Natural killer cell treated with Interleukin-12 subunit alpha and Interleukin-12 subunit beta and Interleukin-15 and Interleukin-18, amount 100 ng/mL, for 72 hours (primary cell): Measurements from ENCODE around the gene CHCHD2. TPM values are rescaled to one million over a fixed set of nuclear protein-coding genes. Genes with fewer than 3 reads are reported as not detected.
A peak's percentile ranks its signal among the peaks of the same experiment; 100 is the strongest.
"Not testable (repeated sequence)": the region's sequence is repeated elsewhere in the genome, so short reads cannot be mapped to it uniquely, and the experiment has no call there.

Source experiments
- ATAC-seq, 2 donors: fragments of 150-1000 bp; cut with Tn5 transposase in 1 of 2; sonication (Bioruptor Pico), chemical (Tn5 transposase) in 1 of 2; 2 replicates each; pipeline ENCODE4 v1.10.0; 2021
- DNase-seq: peaks from one replicate; pipeline ENCODE4 v3.0.0; 2022; ENCODE audit warnings: low spot score
- H3K27ac Mint-ChIP-seq, 2 donors: 1 replicate in 1 of 2; 2 replicates in 1 of 2; pipeline ENCODE4 v1.8.0; 2022; ENCODE audit warnings: mixed read lengths in 2 of 2, mild to moderate bottlenecking in 1 of 2, moderate library complexity in 1 of 2
- H3K27me3 Mint-ChIP-seq, 2 donors: 1 replicate in 1 of 2; 2 replicates in 1 of 2; pipeline ENCODE4 v1.8.0; 2022; ENCODE audit warnings: mixed read lengths in 2 of 2
- H3K36me3 Mint-ChIP-seq: one replicate; pipeline ENCODE4 v1.8.0; 2022; ENCODE audit warnings: mixed read lengths
- H3K4me1 Mint-ChIP-seq, 2 donors: 1 replicate in 1 of 2; 2 replicates in 1 of 2; pipeline ENCODE4 v1.8.0; 2022; ENCODE audit warnings: low read depth in 2 of 2, mixed read lengths in 2 of 2, mild to moderate bottlenecking in 1 of 2
- H3K4me3 Mint-ChIP-seq: one replicate; pipeline ENCODE4 v1.8.0; 2022; ENCODE audit warnings: mixed read lengths
- H3K9me3 Mint-ChIP-seq: 2 replicates; pipeline ENCODE4 v1.8.0; 2022; ENCODE audit warnings: mixed read lengths
- total RNA-seq, 2 donors: library from RNA; stranded (reverse); gene quantifications; one replicate each; pipeline ENCODE4 v1.2.3, GENCODE V29; 2022

The CHCHD2 gene
- 100 to 1,000 TPM; 419 to 616 TPM for total RNA-seq

- no peaks in the 10 kb centered on the region for H3K9me3 Mint-ChIP-seq
- peak; percentile 99 to 100 for ATAC-seq
- H3K36me3 Mint-ChIP-seq: peaks cover 23% of the 10 kb centered on the region
- peak within 1 kb of the TSS; percentile 97 to 100 for H3K27ac Mint-ChIP-seq
- peaks cover 28 to 31% of the 10 kb centered on the region in 2 donors for H3K4me1 Mint-ChIP-seq
- DNase-seq: peak; percentile 97
- H3K27me3 Mint-ChIP-seq: peaks cover 0 to 3% of the 10 kb centered on the region in 2 donors
- peak within 1 kb of the TSS; percentile 98 for H3K4me3 Mint-ChIP-seq
Observed at GRCh38 chr7:56106108-56107073, at the start of gene CHCHD2. Gene CHCHD2, minus strand, starts transcription at chr7:56106476. Its CDS starts 63 bp downstream, at chr7:56106413.

GRCh38 chr7:56131062-56131461 is 24.8 kb upstream of the CHCHD2 start:
- not testable (repeated sequence) for ATAC-seq, H3K36me3 Mint-ChIP-seq, H3K4me3 Mint-ChIP-seq, DNase-seq, H3K9me3 Mint-ChIP-seq, H3K4me1 Mint-ChIP-seq, H3K27ac Mint-ChIP-seq, H3K27me3 Mint-ChIP-seq

- H3K4me3 Mint-ChIP-seq: no peak overlapping the region
- no peaks in the 10 kb centered on the region for H3K9me3 Mint-ChIP-seq
- ATAC-seq (no peak), DNase-seq (no peak)
- no peak overlapping the region for H3K27ac Mint-ChIP-seq
- H3K36me3 Mint-ChIP-seq: no peaks in the 10 kb centered on the region
- H3K4me1 Mint-ChIP-seq: no peaks in the 10 kb centered on the region
- H3K27me3 Mint-ChIP-seq: no peaks in the 10 kb centered on the region
Observed at GRCh38 chr7:56127241-56127975, 21.1 kb upstream of the CHCHD2 start.

GRCh38 chr7:56125831-56126230 is 19.6 kb upstream of the CHCHD2 start:
- no peaks in the 10 kb centered on the region for H3K27me3 Mint-ChIP-seq
- H3K36me3 Mint-ChIP-seq: no peaks in the 10 kb centered on the region
- H3K27ac Mint-ChIP-seq: no peak overlapping the region
- no peak for DNase-seq
- no peak overlapping the region for H3K4me3 Mint-ChIP-seq
- no peaks in the 10 kb centered on the region for H3K9me3 Mint-ChIP-seq
- no peak for ATAC-seq
- H3K4me1 Mint-ChIP-seq: no peaks in the 10 kb centered on the region

- Mint-ChIP-seq H3K9me3 (no peaks in the 10 kb centered on the region), H3K4me1 (no peaks in the 10 kb centered on the region), H3K27me3 (no peaks in the 10 kb centered on the region), H3K27ac (no peak overlapping the region), H3K4me3 (no peak overlapping the region), H3K36me3 (no peaks in the 10 kb centered on the region)
- ATAC-seq: no peak
- DNase-seq: no peak
Observed at GRCh38 chr7:56124981-56125380, 18.7 kb upstream of the CHCHD2 start.

- peaks cover 6 to 10% of the 10 kb centered on the region in 2 donors for H3K27me3 Mint-ChIP-seq
- H3K9me3 Mint-ChIP-seq: no peaks in the 10 kb centered on the region
- H3K4me1 Mint-ChIP-seq: no peaks in the 10 kb centered on the region
- H3K27ac Mint-ChIP-seq: no peak overlapping the region
- no peaks in the 10 kb centered on the region for H3K36me3 Mint-ChIP-seq
- DNase-seq (no peak), ATAC-seq (no peak)
- no peak overlapping the region for H3K4me3 Mint-ChIP-seq
Observed at GRCh38 chr7:56121440-56121839, 15.2 kb upstream of the CHCHD2 start.

GRCh38 chr7:56115852-56116538 is 9.7 kb upstream of the CHCHD2 start, which contains the start of gene NUPR2:
Gene NUPR2, minus strand, starts transcription at chr7:56116417. Its CDS starts 103 bp downstream, at chr7:56116314.
- Mint-ChIP-seq H3K27ac (no peak within 1 kb of the TSS), H3K36me3 (no peaks in the 10 kb centered on the region), H3K4me3 (no peak within 1 kb of the TSS), H3K27me3 (peaks cover 10% of the 10 kb centered on the region in 2 donors), H3K4me1 (no peaks in the 10 kb centered on the region), H3K9me3 (no peaks in the 10 kb centered on the region)
- DNase-seq (no peak), ATAC-seq (peak in 1 of 2 donors; percentile 27)

GRCh38 chr7:56112244-56112643 is 6.0 kb upstream of the CHCHD2 start:
- DNase-seq, H3K4me1 Mint-ChIP-seq, H3K27me3 Mint-ChIP-seq, H3K9me3 Mint-ChIP-seq, H3K4me3 Mint-ChIP-seq, H3K36me3 Mint-ChIP-seq, ATAC-seq, H3K27ac Mint-ChIP-seq: not testable (repeated sequence)

GRCh38 chr7:56110611-56111010 is 4.3 kb upstream of the CHCHD2 start:
- Mint-ChIP-seq H3K4me3 (no peak overlapping the region), H3K4me1 (peaks cover 21 to 23% of the 10 kb centered on the region in 2 donors), H3K27ac (no peak overlapping the region), H3K27me3 (peaks cover 0 to 5% of the 10 kb centered on the region in 2 donors), H3K9me3 (no peaks in the 10 kb centered on the region), H3K36me3 (peaks cover 15% of the 10 kb centered on the region)
- ATAC-seq (no peak), DNase-seq (no peak)

GRCh38 chr7:56107954-56108258 is 1.6 kb upstream of the CHCHD2 start:
- peak overlapping the region; percentile 97 to 100 for H3K27ac Mint-ChIP-seq

GRCh38 chr7:56105508-56105907 is 768 bp downstream of the CHCHD2 start:
- peak overlapping the region; percentile 98 for H3K4me3 Mint-ChIP-seq
- DNase-seq: no peak
- peak overlapping the region; percentile 97 to 100 for H3K27ac Mint-ChIP-seq
- peaks cover 32% of the 10 kb centered on the region for H3K36me3 Mint-ChIP-seq
- no peaks in the 10 kb centered on the region for H3K9me3 Mint-ChIP-seq
- peak in 1 of 2 donors; percentile 46 for ATAC-seq
- H3K27me3 Mint-ChIP-seq: peaks cover 0 to 3% of the 10 kb centered on the region in 2 donors
- H3K4me1 Mint-ChIP-seq: peaks cover 31 to 32% of the 10 kb centered on the region in 2 donors

More at GRCh38 chr7:56107954-56108258, 1.6 kb upstream of the CHCHD2 start:
- peaks cover 0 to 3% of the 10 kb centered on the region in 2 donors for H3K27me3 Mint-ChIP-seq
- H3K4me3 Mint-ChIP-seq: peak overlapping the region; percentile 98
- H3K9me3 Mint-ChIP-seq: no peaks in the 10 kb centered on the region
- DNase-seq: no peak
- peaks cover 28 to 31% of the 10 kb centered on the region in 2 donors for H3K4me1 Mint-ChIP-seq
- H3K36me3 Mint-ChIP-seq: peaks cover 22% of the 10 kb centered on the region
- ATAC-seq: no peak

GRCh38 chr7:56104138-56104537 is 2.1 kb downstream of the CHCHD2 start:
- not testable (repeated sequence) for H3K9me3 Mint-ChIP-seq, H3K4me3 Mint-ChIP-seq, DNase-seq, H3K27me3 Mint-ChIP-seq, H3K27ac Mint-ChIP-seq, ATAC-seq
- Mint-ChIP-seq H3K4me1 (peaks cover 31 to 35% of the 10 kb centered on the region in 2 donors), H3K36me3 (peaks cover 37% of the 10 kb centered on the region)

GRCh38 chr7:56099653-56100052 is 6.6 kb downstream of the CHCHD2 start:
- no peak overlapping the region for H3K4me3 Mint-ChIP-seq
- DNase-seq (no peak), ATAC-seq (no peak)
- H3K27ac Mint-ChIP-seq: no peak overlapping the region
- H3K27me3 Mint-ChIP-seq: no peaks in the 10 kb centered on the region
- peaks cover 4 to 10% of the 10 kb centered on the region in 2 donors for H3K4me1 Mint-ChIP-seq
- no peaks in the 10 kb centered on the region for H3K9me3 Mint-ChIP-seq
- peaks cover 21% of the 10 kb centered on the region for H3K36me3 Mint-ChIP-seq
